Measurements from ENCODE around the gene SCARB1. TPM values are rescaled to one million over a fixed set of nuclear protein-coding genes. Genes with fewer than 3 reads are reported as not detected.
"Not testable (repeated sequence)": the region's sequence is repeated elsewhere in the genome, so short reads cannot be mapped to it uniquely, and the experiment has no call there.

Gene SCARB1
- total RNA-seq, 1 experiment from 2014 or later = 31.3 TPM

DNA sequence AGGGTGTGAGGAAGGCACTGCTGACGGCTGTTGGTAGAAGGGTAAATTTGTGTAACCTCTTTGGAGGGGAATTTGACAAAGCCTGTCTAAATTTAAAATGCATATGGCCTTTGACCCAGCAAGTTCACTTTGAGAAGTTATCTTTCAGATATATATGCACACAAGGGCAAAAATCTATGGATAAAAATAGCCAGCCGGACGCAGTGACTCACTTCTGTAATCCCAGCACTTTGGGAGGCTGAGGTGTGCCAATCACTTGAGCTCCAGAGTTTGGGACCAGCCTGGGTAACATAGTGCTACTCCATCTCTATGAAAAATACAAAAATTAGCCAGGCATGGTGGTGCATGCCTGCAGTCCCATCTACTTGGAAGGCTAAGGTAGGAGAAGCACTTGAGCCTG is 37.3 kb upstream of the SCARB1 start:
- no peak overlapping the region for H3K9ac ChIP-seq (ENCODE audit: extremely low read depth, insufficient read length, low read length)
- no peak overlapping the region for H4K5ac ChIP-seq (ENCODE audit: insufficient read length, low read depth, low read length)
- no peak overlapping the region for H3K14ac ChIP-seq (ENCODE audit: insufficient read depth, low read length)
- TF ChIP-seq CTCF (conservative IDR thresholded peaks at IDR 0.05) = no peak
- H3K4me2 ChIP-seq (ENCODE audit: insufficient read depth, insufficient read length, low read length) = no peak overlapping the region
- Mint-ChIP-seq H3K27ac (no peak overlapping the region), H3K27me3 (ENCODE audit: low read depth) (no peaks in the 10 kb centered on the region; the same call in 1 of the 2 replicates), H3K9me3 (peaks cover 0 to 4% of the 10 kb centered on the region in 2 experiments; a peak in 3 of 5 replicates), H3K4me1 (peaks cover 8 to 13% of the 10 kb centered on the region in 2 experiments), H3K36me3 (ENCODE audit: insufficient read depth in 1 of 3, low read depth in 3 of 3) (no peaks in the 10 kb centered on the region), H3K4me3 (no peak overlapping the region)
- H2AK5ac ChIP-seq (ENCODE audit: insufficient read length, low read length) = no peak overlapping the region
- H3K56ac ChIP-seq (ENCODE audit: insufficient read length, low read depth, low read length) = no peak overlapping the region
- no peaks in the 10 kb centered on the region for H3K79me2 ChIP-seq (ENCODE audit: insufficient read depth, low read length)
- no peak overlapping the region for H2BK15ac ChIP-seq (ENCODE audit: low read depth, low read length)
- no peak overlapping the region for H4K8ac ChIP-seq (replicated peaks; ENCODE audit: insufficient read length, low read depth, low read length)
- DNase-seq = no peak
- H3K27me3 ChIP-seq (ENCODE audit: insufficient read depth, low read length) = no peaks in the 10 kb centered on the region
- no peaks in the 10 kb centered on the region for H4K20me1 ChIP-seq (ENCODE audit: control insufficient read depth, insufficient read depth, insufficient read length)
- H3T11ph ChIP-seq (ENCODE audit: low read length) = no peak overlapping the region
- H2BK120ac ChIP-seq (ENCODE audit: low read depth, low read length, poor library complexity, severe bottlenecking) = no peak overlapping the region
- no peaks in the 10 kb centered on the region for H3K23me2 ChIP-seq (ENCODE audit: insufficient read length, low read depth, low read length, poor library complexity, severe bottlenecking)
- H3K9me3 ChIP-seq (ENCODE audit: control insufficient read depth, low read depth, low read length) = no peaks in the 10 kb centered on the region
- H2BK5ac ChIP-seq (ENCODE audit: insufficient read length, low read length) = no peak overlapping the region
- no peak overlapping the region for H3K4ac ChIP-seq (ENCODE audit: low read depth, low read length)
- no peak overlapping the region for H3K23ac ChIP-seq (ENCODE audit: insufficient read length, low read depth, low read length)
- H2AFZ ChIP-seq (ENCODE audit: low read length) = no peak overlapping the region
- no peak overlapping the region for H3K18ac ChIP-seq (ENCODE audit: insufficient read length, low read depth, low read length)
- no peaks in the 10 kb centered on the region for H3K4me1 ChIP-seq (ENCODE audit: insufficient read depth, low read length)
- H4K91ac ChIP-seq (ENCODE audit: insufficient read length, low read depth, low read length) = no peak overlapping the region
- H3K79me1 ChIP-seq (ENCODE audit: insufficient read depth, low read depth, low read length, poor library complexity, severe bottlenecking) = no peaks in the 10 kb centered on the region
- H2BK20ac ChIP-seq (ENCODE audit: low read depth, low read length, poor library complexity, severe bottlenecking) = no peak overlapping the region
- WGBS (ENCODE audit: extremely low coverage, insufficient read length, low lambda C conversion rate) = no CpG with 5 or more reads among the region's 3 CpGs
- no peak overlapping the region for H2BK12ac ChIP-seq (ENCODE audit: insufficient read length, low read depth, low read length)
- H3K27ac ChIP-seq (ENCODE audit: insufficient read length, low read depth, low read length) = no peak overlapping the region

DNA sequence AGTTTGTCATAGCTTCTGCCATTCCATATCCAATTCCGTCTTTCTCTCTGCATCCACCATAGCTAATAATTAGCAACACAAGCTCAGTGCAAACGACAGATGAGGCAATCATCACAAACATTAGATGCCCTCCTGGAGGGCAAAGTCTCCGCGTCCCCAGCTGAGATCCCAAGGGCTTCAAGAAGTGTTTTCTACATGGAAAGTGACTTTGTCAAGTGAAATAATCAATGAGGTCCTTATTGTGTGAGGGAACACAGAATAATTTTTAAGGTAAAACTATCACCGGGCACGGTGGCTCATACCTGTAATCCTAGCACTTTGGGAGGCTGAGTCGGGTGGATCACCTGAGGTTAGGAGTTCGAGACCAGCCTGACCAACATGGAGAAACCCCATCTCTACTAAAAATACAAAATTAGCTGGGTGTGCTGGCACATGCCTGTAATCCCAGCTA is 36.7 kb upstream of the SCARB1 start:
- peaks cover 8 to 13% of the 10 kb centered on the region in 2 experiments for H3K4me1 Mint-ChIP-seq
- not testable (repeated sequence) for H3T11ph ChIP-seq (ENCODE audit: low read length); H4K91ac ChIP-seq (ENCODE audit: insufficient read length, low read depth, low read length); H4K20me1 ChIP-seq (ENCODE audit: control insufficient read depth, insufficient read depth, insufficient read length); H3K14ac ChIP-seq (ENCODE audit: insufficient read depth, low read length); H2BK120ac ChIP-seq (ENCODE audit: low read depth, low read length, poor library complexity, severe bottlenecking); H3K4me3 Mint-ChIP-seq; H3K36me3 Mint-ChIP-seq (ENCODE audit: insufficient read depth in 1 of 3, low read depth in 3 of 3); H3K9me3 Mint-ChIP-seq; H3K79me2 ChIP-seq (ENCODE audit: insufficient read depth, low read length); H3K23me2 ChIP-seq (ENCODE audit: insufficient read length, low read depth, low read length, poor library complexity, severe bottlenecking); H2AK5ac ChIP-seq (ENCODE audit: insufficient read length, low read length); H3K27me3 ChIP-seq (ENCODE audit: insufficient read depth, low read length); H3K23ac ChIP-seq (ENCODE audit: insufficient read length, low read depth, low read length); H3K4ac ChIP-seq (ENCODE audit: low read depth, low read length); H2AFZ ChIP-seq (ENCODE audit: low read length); H4K8ac ChIP-seq (replicated peaks; ENCODE audit: insufficient read length, low read depth, low read length); H3K79me1 ChIP-seq (ENCODE audit: insufficient read depth, low read depth, low read length, poor library complexity, severe bottlenecking); H2BK12ac ChIP-seq (ENCODE audit: insufficient read length, low read depth, low read length); H3K18ac ChIP-seq (ENCODE audit: insufficient read length, low read depth, low read length); H4K5ac ChIP-seq (ENCODE audit: insufficient read length, low read depth, low read length); H2BK5ac ChIP-seq (ENCODE audit: insufficient read length, low read length); H3K56ac ChIP-seq (ENCODE audit: insufficient read length, low read depth, low read length); DNase-seq; H3K9ac ChIP-seq (ENCODE audit: extremely low read depth, insufficient read length, low read length); H3K4me2 ChIP-seq (ENCODE audit: insufficient read depth, insufficient read length, low read length); H3K4me1 ChIP-seq (ENCODE audit: insufficient read depth, low read length); H3K27ac ChIP-seq (ENCODE audit: insufficient read length, low read depth, low read length); H2BK20ac ChIP-seq (ENCODE audit: low read depth, low read length, poor library complexity, severe bottlenecking); H3K27ac Mint-ChIP-seq; H3K9me3 ChIP-seq (ENCODE audit: control insufficient read depth, low read depth, low read length); H2BK15ac ChIP-seq (ENCODE audit: low read depth, low read length); H3K27me3 Mint-ChIP-seq (ENCODE audit: low read depth)
- no CpG with 5 or more reads among the region's 8 CpGs for WGBS (ENCODE audit: extremely low coverage, insufficient read length, low lambda C conversion rate)
